IMR-90 (cell line): ENCODE results near the gene ZBTB24. TPM values are rescaled to one million over a fixed set of nuclear protein-coding genes. Genes with fewer than 3 reads are reported as not detected.

ENCODE experiments used
- ATAC-seq: fragments of 200-7000 bp; cut with Tn5 transposase; 2 replicates; pipeline ENCODE4 v1.9.1; 2020; ENCODE audit warnings: low read depth, mild to moderate bottlenecking, moderate library complexity
- BruUV-seq: library from RNA; stranded (reverse); fragments of 400-500 nt; replicated peaks from 2 replicates; lab custom pipeline; 2021; lab: Mats Ljungman, UMichigan
- CTCF ChIA-PET: fragments of 300-600 bp; formaldehyde crosslinking; extraction: SDS; loops from one replicate; lab custom pipeline; 2021; ENCODE audit warnings: antibody characterized with exemption; lab: Yijun Ruan, JAX
- POLR2A ChIA-PET: fragments of 300-600 bp; sonication (Branson Sonifier 250); formaldehyde crosslinking; loops from one replicate; lab custom pipeline; 2022; ENCODE audit warnings: antibody characterized with exemption; ENCODE audit not compliant: unreplicated experiment; lab: Charles Lee
- DNase-seq: peaks from one replicate; pipeline ENCODE4 v3.0.0; 2013
- H2AFZ ChIP-seq: replicated peaks from 2 replicates; pipeline ENCODE3; 2013; ENCODE audit warnings: low read length, mild to moderate bottlenecking; ENCODE audit not compliant: poor library complexity
- H2AK5ac ChIP-seq: 2 replicates; pipeline ENCODE4 v1.6.1; 2013; ENCODE audit warnings: low read depth, low read length, inconsistent platforms
- H2AK9ac ChIP-seq: replicated peaks from 2 replicates; pipeline ENCODE3; 2013; ENCODE audit warnings: mild to moderate bottlenecking, low read depth, low read length, moderate library complexity; ENCODE audit not compliant: poor library complexity
- H2BK120ac ChIP-seq: 2 replicates; pipeline ENCODE4 v1.6.1; 2013; ENCODE audit warnings: low read depth, low read length, inconsistent platforms
- H2BK15ac ChIP-seq: 3 replicates; pipeline ENCODE4 v1.6.1; 2013; ENCODE audit warnings: low read depth, low read length, inconsistent platforms
- H2BK20ac ChIP-seq: 2 replicates; pipeline ENCODE4 v1.6.1; 2013; ENCODE audit warnings: low read depth, mild to moderate bottlenecking, inconsistent platforms, low read length, moderate library complexity
- H2BK5ac ChIP-seq: 2 replicates; pipeline ENCODE4 v1.6.1; 2013; ENCODE audit warnings: mild to moderate bottlenecking, low read depth, low read length, inconsistent platforms; ENCODE audit not compliant: poor library complexity, severe bottlenecking
- H3K14ac ChIP-seq: replicated peaks from 2 replicates; pipeline ENCODE4 v1.6.1; 2013; ENCODE audit warnings: low read depth, low read length, inconsistent platforms
- H3K18ac ChIP-seq: 2 replicates; pipeline ENCODE4 v1.6.1; 2013; ENCODE audit warnings: low read depth, low read length, control low read depth
- H3K23ac ChIP-seq: 2 replicates; pipeline ENCODE4 v1.6.1; 2013; ENCODE audit warnings: low read depth, low read length, inconsistent platforms
- H3K27ac ChIP-seq: 2 replicates; pipeline ENCODE4 v1.5.1; 2013; ENCODE audit warnings: mild to moderate bottlenecking, control low read depth, low read length; ENCODE audit not compliant: insufficient read depth
- H3K27me3 ChIP-seq: 2 replicates; pipeline ENCODE4 v1.6.1; 2013; ENCODE audit warnings: low read length; ENCODE audit not compliant: control insufficient read depth, insufficient read depth
- H3K36me3 ChIP-seq: 2 replicates; pipeline ENCODE4 v1.6.1; 2013; ENCODE audit warnings: low read length, mixed read lengths; ENCODE audit not compliant: control insufficient read depth, insufficient read depth
- H3K4ac ChIP-seq: 2 replicates; pipeline ENCODE4 v1.6.1; 2013; ENCODE audit warnings: low read depth, low read length, inconsistent platforms
- H3K4me1 ChIP-seq: 2 replicates; pipeline ENCODE4 v1.6.1; 2013; ENCODE audit warnings: low read length, mixed read lengths; ENCODE audit not compliant: control insufficient read depth, insufficient read depth
- H3K4me2 ChIP-seq: 2 replicates; pipeline ENCODE4 v1.6.1; 2013; ENCODE audit warnings: low read depth, mild to moderate bottlenecking, control low read depth, low read length, moderate library complexity
- H3K4me3 ChIP-seq: 2 replicates; pipeline ENCODE4 v1.5.1; 2013; ENCODE audit warnings: low read depth, mild to moderate bottlenecking, control low read depth, low read length, moderate library complexity; ENCODE audit not compliant: insufficient read depth
- H3K56ac ChIP-seq: 2 replicates; pipeline ENCODE4 v1.6.1; 2013; ENCODE audit warnings: low read length, inconsistent platforms; ENCODE audit not compliant: insufficient read depth; ENCODE audit errors: extremely low read depth
- H3K79me1 ChIP-seq, 2 experiments: 2 replicates each; pipeline ENCODE4 v1.6.1; 2013; ENCODE audit warnings: low read length in 2 of 2, inconsistent platforms in 1 of 2, low read depth in 1 of 2
- H3K9ac ChIP-seq: 2 replicates; pipeline ENCODE4 v1.6.1; 2013; ENCODE audit warnings: low read depth, low read length, control low read depth
- H3K9me1 ChIP-seq: 2 replicates; pipeline ENCODE4 v1.6.1; 2013; ENCODE audit warnings: low read length, inconsistent platforms; ENCODE audit not compliant: insufficient read depth
- H3K9me3 ChIP-seq: 2 replicates; pipeline ENCODE4 v1.6.1; 2013; ENCODE audit warnings: low read length; ENCODE audit not compliant: control insufficient read depth, insufficient read depth
- H4K20me1 ChIP-seq: 2 replicates; pipeline ENCODE4 v1.6.1; 2013; ENCODE audit warnings: low read length, inconsistent platforms; ENCODE audit not compliant: insufficient read depth
- H4K5ac ChIP-seq: 2 replicates; pipeline ENCODE4 v1.6.1; 2013; ENCODE audit warnings: mild to moderate bottlenecking, low read depth, low read length, control low read depth
- H4K8ac ChIP-seq, 2 experiments: 2 replicates each; pipeline ENCODE4 v1.6.1; 2013; ENCODE audit warnings: low read depth in 2 of 2, low read length in 2 of 2, control low read depth in 1 of 2, inconsistent platforms in 1 of 2
- H4K91ac ChIP-seq: 2 replicates; pipeline ENCODE4 v1.6.1; 2013; ENCODE audit warnings: low read depth, low read length, inconsistent platforms; ENCODE audit not compliant: insufficient read depth
- BHLHE40 ChIP-seq: fragments of 150-350 bp; IDR thresholded peaks from 2 replicates; pipeline ENCODE4 v1.6.1; 2016; ENCODE audit warnings: mild to moderate bottlenecking, low read depth, low read length
- CEBPB ChIP-seq: IDR thresholded peaks from 2 replicates; pipeline ENCODE4 v1.6.1; 2012; ENCODE audit warnings: low read depth, low read length, improper control_type of control experiment
- CHD1 ChIP-seq: IDR thresholded peaks from 2 replicates; pipeline ENCODE4 v1.6.1; 2012; ENCODE audit warnings: low read depth, low read length, improper control_type of control experiment
- FOS ChIP-seq: fragments of 150-350 bp; IDR thresholded peaks from 2 replicates; pipeline ENCODE4 v1.6.1; 2016; ENCODE audit warnings: low read depth, low read length
- MAZ ChIP-seq: IDR thresholded peaks from 2 replicates; pipeline ENCODE4 v1.6.1; 2012; ENCODE audit warnings: low read depth, mild to moderate bottlenecking, low read length, improper control_type of control experiment, moderate library complexity, borderline replicate concordance
- MXI1 ChIP-seq: IDR thresholded peaks from 2 replicates; pipeline ENCODE4 v1.6.1; 2012; ENCODE audit warnings: low read depth, mild to moderate bottlenecking, low read length, moderate library complexity, borderline replicate concordance
- NFE2L2 ChIP-seq: fragments of 150-350 bp; IDR thresholded peaks from 2 replicates; pipeline ENCODE4 v1.6.1; 2016; ENCODE audit warnings: low read depth, mild to moderate bottlenecking, low read length
- POLR2A ChIP-seq: IDR thresholded peaks from 2 replicates; pipeline ENCODE4 v1.6.1; 2012; ENCODE audit warnings: mild to moderate bottlenecking, low read depth, low read length
- RAD21 ChIP-seq: IDR thresholded peaks from 2 replicates; pipeline ENCODE4 v1.6.1; 2012; ENCODE audit warnings: low read length, improper control_type of control experiment
- RCOR1 ChIP-seq: IDR thresholded peaks from 2 replicates; pipeline ENCODE4 v1.6.1; 2012; ENCODE audit warnings: mild to moderate bottlenecking, low read length, improper control_type of control experiment; ENCODE audit not compliant: insufficient replicate concordance
- RFX5 ChIP-seq: IDR thresholded peaks from 2 replicates; pipeline ENCODE4 v1.8.0; 2012; ENCODE audit warnings: low read depth, mild to moderate bottlenecking, low read length, moderate library complexity
- SMC3 ChIP-seq: fragments of 150-350 bp; IDR thresholded peaks from 2 replicates; pipeline ENCODE4 v1.6.1; 2016; ENCODE audit warnings: low read depth, mild to moderate bottlenecking, antibody characterized with exemption, low read length, moderate library complexity
- WGBS, 2 experiments: methylation state at CpG; one replicate each; pipeline versions ENCODE4 v1.1.5 to v1.1.7; 2013; ENCODE audit warnings: missing lambda C conversion rate in 2 of 2; ENCODE audit not compliant: insufficient read length in 1 of 2; ENCODE audit errors: extremely low coverage in 2 of 2; 5-methylcytosine and 5-hydroxymethylcytosine counted together
- dilution Hi-C: fragments of 300-500 bp; cut with HindIII; formaldehyde crosslinking; loops from one replicate; pipeline ENCODE4 v1.14.3; 2018; ENCODE audit warnings: low sequenced_read_pairs; ENCODE audit not compliant: unreplicated experiment
- in situ Hi-C: fragments of 300-500 bp; cut with MboI; formaldehyde crosslinking; loops from 3 replicates; pipeline ENCODE4 v1.14.3; 2019; ENCODE audit warnings: low sequenced_read_pairs, inconsistent platforms, mixed read lengths
- intact Hi-C: fragments of 100-400 bp; cut with micrococcal nuclease; formaldehyde crosslinking; loops from 2 replicates; pipeline ENCODE4 v1.10.0; 2022
- polyA plus RNA-seq, 3 experiments: library from polyadenylated mRNA; depleted of rRNA; stranded (reverse); fragments of >200 nt; gene quantifications; 2 replicates each; pipeline ENCODE4 v1.2.3, GENCODE V29; 2012; ENCODE audit warnings: low replicate concordance in 1 of 3
- total RNA-seq: library from RNA; depleted of rRNA; stranded (reverse); fragments of >200 nt; gene quantifications from 2 replicates; pipeline ENCODE4 v1.2.3, GENCODE V29; 2012
- TF ChIP-seq, protein P1 (sequence below): conservative IDR thresholded peaks from 2 replicates; pipeline ENCODE4 v1.5.1; 2012; ENCODE audit warnings: mild to moderate bottlenecking, low read depth, low read length, improper control_type of control experiment
- TF ChIP-seq, protein P2 (sequence below): fragments of 150-350 bp; IDR thresholded peaks from 2 replicates; pipeline ENCODE4 v1.6.1; 2016; ENCODE audit warnings: low read depth, mild to moderate bottlenecking, low read length, moderate library complexity, borderline replicate concordance

ZBTB24 gene
- total and polyA plus RNA-seq, 2 of the 4 experiments (the other 2 are of a cell fraction), result 2.3 to 7.9 TPM

DNA sequence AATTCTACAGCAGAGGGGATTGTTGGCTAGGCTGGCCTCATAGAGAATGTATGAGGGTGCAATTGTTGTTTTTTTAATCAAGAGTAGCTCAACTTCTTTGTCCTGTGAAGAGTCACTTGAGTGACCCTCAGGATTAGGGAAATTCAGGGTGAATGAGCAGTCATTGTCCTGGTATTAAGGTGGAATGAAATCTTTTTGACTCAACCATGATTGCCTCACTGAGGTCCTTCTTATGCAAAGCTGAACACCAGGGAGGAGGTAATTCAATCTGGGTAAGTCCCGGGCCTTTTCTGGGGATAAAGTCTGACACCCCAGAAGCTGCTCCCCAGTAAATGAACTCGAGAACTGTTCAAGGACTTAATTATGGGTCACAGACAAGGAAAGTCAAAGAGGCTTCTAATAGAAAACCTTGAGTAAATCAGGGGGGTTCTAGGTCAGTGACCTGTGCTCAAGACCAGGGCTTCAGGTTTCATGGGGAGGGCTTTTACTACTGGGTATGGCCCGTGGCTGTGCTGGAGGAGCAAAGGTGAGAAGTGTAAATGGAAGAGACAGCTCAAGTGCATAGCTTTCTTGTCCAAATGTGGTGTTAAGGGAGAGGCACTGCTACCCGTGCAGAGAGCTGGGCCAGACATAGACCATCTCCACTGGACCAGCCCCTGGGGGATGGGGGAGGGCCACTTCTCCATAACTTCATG lies 25.3 kb upstream of the ZBTB24 start:
- dilution Hi-C loops, result no loop called here
- H2BK15ac ChIP-seq, result no peak overlapping the region

More for the DNA sequence above, 25.3 kb upstream of the ZBTB24 start:
- BruUV-seq, result no TSS peak
- no peak overlapping the region for H3K9ac ChIP-seq
- in situ Hi-C loops (no loop called here), intact Hi-C loops (no loop called here)
- H2AK9ac ChIP-seq, result peak overlapping the region; percentile 18
- H3K56ac ChIP-seq, result no peak overlapping the region
- no peak overlapping the region for H3K18ac ChIP-seq
- no peak overlapping the region for H2BK5ac ChIP-seq
- H2AK5ac ChIP-seq, result no peak overlapping the region
- no peak overlapping the region for H4K91ac ChIP-seq
- ATAC-seq, result no peak
- ChIA-PET CTCF (no interaction called here), POLR2A (no interaction called here)
- H3K27ac ChIP-seq, result no peak overlapping the region
- peaks cover 3% of the 10 kb centered on the region; the same call in 1 of the 2 replicates for H3K9me1 ChIP-seq
- no peak overlapping the region for H3K4me2 ChIP-seq
- H2AFZ ChIP-seq, result no peak overlapping the region
- peaks cover 4% of the 10 kb centered on the region for H3K27me3 ChIP-seq
- H3K9me3 ChIP-seq, result no peaks in the 10 kb centered on the region; the same call in 1 of the 2 replicates
- no CpG with 5 or more reads among the region's 4 CpGs for WGBS, 2 experiments
- H3K14ac ChIP-seq, result no peak overlapping the region
- H3K36me3 ChIP-seq, result no peaks in the 10 kb centered on the region
- H3K4me3 ChIP-seq, result no peak overlapping the region
- H3K4ac ChIP-seq, result no peak overlapping the region
- no peak overlapping the region for H4K5ac ChIP-seq
- no peak for TF ChIP-seq RAD21
- no peak for TF ChIP-seq BHLHE40
- TF ChIP-seq SMC3, result no peak
- TF ChIP-seq RCOR1, result no peak
- TF ChIP-seq, protein P1, sequence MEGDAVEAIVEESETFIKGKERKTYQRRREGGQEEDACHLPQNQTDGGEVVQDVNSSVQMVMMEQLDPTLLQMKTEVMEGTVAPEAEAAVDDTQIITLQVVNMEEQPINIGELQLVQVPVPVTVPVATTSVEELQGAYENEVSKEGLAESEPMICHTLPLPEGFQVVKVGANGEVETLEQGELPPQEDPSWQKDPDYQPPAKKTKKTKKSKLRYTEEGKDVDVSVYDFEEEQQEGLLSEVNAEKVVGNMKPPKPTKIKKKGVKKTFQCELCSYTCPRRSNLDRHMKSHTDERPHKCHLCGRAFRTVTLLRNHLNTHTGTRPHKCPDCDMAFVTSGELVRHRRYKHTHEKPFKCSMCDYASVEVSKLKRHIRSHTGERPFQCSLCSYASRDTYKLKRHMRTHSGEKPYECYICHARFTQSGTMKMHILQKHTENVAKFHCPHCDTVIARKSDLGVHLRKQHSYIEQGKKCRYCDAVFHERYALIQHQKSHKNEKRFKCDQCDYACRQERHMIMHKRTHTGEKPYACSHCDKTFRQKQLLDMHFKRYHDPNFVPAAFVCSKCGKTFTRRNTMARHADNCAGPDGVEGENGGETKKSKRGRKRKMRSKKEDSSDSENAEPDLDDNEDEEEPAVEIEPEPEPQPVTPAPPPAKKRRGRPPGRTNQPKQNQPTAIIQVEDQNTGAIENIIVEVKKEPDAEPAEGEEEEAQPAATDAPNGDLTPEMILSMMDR, result no peak
- TF ChIP-seq FOS, result no peak
- TF ChIP-seq NFE2L2, result no peak
- TF ChIP-seq CEBPB, result no peak
- no peak for TF ChIP-seq RFX5
- no peak for TF ChIP-seq MAZ
- no peak for TF ChIP-seq CHD1
- no peak for TF ChIP-seq POLR2A
- TF ChIP-seq, protein P2, sequence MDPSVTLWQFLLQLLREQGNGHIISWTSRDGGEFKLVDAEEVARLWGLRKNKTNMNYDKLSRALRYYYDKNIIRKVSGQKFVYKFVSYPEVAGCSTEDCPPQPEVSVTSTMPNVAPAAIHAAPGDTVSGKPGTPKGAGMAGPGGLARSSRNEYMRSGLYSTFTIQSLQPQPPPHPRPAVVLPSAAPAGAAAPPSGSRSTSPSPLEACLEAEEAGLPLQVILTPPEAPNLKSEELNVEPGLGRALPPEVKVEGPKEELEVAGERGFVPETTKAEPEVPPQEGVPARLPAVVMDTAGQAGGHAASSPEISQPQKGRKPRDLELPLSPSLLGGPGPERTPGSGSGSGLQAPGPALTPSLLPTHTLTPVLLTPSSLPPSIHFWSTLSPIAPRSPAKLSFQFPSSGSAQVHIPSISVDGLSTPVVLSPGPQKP, result no peak
- TF ChIP-seq MXI1, result no peak
- no peaks in the 10 kb centered on the region for H3K4me1 ChIP-seq
- peak; percentile 18 for DNase-seq
- H2BK20ac ChIP-seq, result no peak overlapping the region
- no peak overlapping the region for H2BK120ac ChIP-seq
- no peaks in the 10 kb centered on the region for H3K79me1 ChIP-seq
- no peak overlapping the region for H3K23ac ChIP-seq
- no peaks in the 10 kb centered on the region for H4K20me1 ChIP-seq
- H4K8ac ChIP-seq, result no peak overlapping the region
